Right atrium auricular region (tissue), 2 donors: Measurements from ENCODE around the gene AMZ1. TPM values are rescaled to one million over a fixed set of nuclear protein-coding genes. Genes with fewer than 3 reads are reported as not detected.

Source experiments
- DNase-seq: peaks from one replicate; pipeline ENCODE4 v3.0.0-alpha.2; 2019; ENCODE audit warnings: low spot score
- H3K27ac ChIP-seq, 2 donors: fragments of 200-600 bp; sonication (generic); 1 replicate in 1 of 2; 2 replicates in 1 of 2; pipeline ENCODE4 v1.5.1; 2016 to 2019
- H3K27me3 ChIP-seq, 2 donors: fragments of 200-600 bp; sonication (generic); one replicate each; pipeline versions ENCODE4 v1.5.1 to v1.6.0; 2017 to 2019
- H3K36me3 ChIP-seq: fragments of 200-600 bp; sonication (generic); one replicate; pipeline ENCODE4 v1.5.1; 2016
- H3K4me1 ChIP-seq, 2 donors: fragments of 200-600 bp; sonication (generic); one replicate each; pipeline versions ENCODE4 v1.5.1 to v1.6.0; 2017 to 2019
- H3K4me3 ChIP-seq, 2 donors: fragments of 200-600 bp; sonication (generic); 1 replicate in 1 of 2; 2 replicates in 1 of 2; pipeline ENCODE4 v1.5.1; 2017 to 2019; ENCODE audit warnings: mild to moderate bottlenecking in 1 of 2, moderate library complexity in 1 of 2
- H3K9me3 ChIP-seq, 2 donors: fragments of 200-600 bp; sonication (generic); one replicate each; pipeline ENCODE4 v1.5.1; 2019
- CTCF ChIP-seq, 2 donors: fragments of 200-600 bp; sonication (generic); IDR thresholded peaks; one replicate each; pipeline ENCODE4 v1.5.1; 2019; ENCODE audit warnings: antibody characterized with exemption in 2 of 2
- total RNA-seq, 2 donors: library from RNA; depleted of rRNA; stranded (reverse); fragments of >200 nt; gene quantifications; one replicate each; pipeline ENCODE4 v1.1.0, GENCODE V29; 2016

The AMZ1 gene
- total RNA-seq, 2 donors from 2014 or later: 0.07 TPM; not detected in 1

DNA sequence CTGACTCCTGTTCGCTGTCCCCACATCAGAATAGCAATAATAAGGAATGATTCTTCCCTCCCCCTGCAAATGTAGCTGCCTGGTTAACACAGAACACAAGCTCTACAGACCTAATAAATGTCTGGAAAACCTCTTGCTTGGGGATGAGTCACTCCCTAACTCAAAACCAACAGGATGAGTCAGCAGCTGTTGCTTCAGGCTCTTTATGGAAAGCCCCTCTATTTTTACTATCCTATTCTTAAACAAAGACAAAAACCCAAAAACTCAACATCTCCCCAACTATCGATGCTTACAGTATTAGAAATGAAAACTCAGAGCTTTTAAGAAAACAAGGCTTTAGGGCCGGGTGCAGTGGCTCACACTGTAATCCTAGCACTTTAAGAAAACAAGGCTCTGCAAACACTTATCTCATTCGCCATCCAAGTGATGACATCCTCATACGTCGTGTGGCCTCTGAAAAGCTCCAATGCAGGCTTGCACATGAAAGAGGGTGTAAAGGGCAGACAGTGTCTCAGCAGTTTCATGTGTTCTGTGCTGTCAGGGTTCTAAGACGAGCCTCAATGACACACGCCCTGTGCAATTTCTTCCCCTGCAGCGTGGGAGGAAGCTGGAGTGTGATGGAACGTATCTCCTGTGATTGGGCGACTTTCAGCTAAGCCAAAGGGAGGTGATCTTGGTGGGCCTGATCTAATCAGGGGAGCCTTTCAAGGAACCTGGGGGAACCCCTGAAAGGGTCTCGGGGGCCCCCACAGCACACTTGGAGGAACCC, 70.1 kb downstream of the AMZ1 start:
- no peak overlapping the region for H3K4me3 ChIP-seq
- no peaks in the 10 kb centered on the region for H3K36me3 ChIP-seq
- no peaks in the 10 kb centered on the region for H3K9me3 ChIP-seq
- H3K4me1 ChIP-seq: peaks cover 0 to 63% of the 10 kb centered on the region in 2 donors
- no peaks in the 10 kb centered on the region for H3K27me3 ChIP-seq
- H3K27ac ChIP-seq: peak overlapping the region; percentile 87 to 93
- no peak for TF ChIP-seq CTCF (IDR thresholded peaks at IDR 0.05)
- DNase-seq: peak; percentile 83

GRCh38 chr7:2758673-2759616, 70.9 kb downstream of the AMZ1 start:
- no peaks in the 10 kb centered on the region for H3K27me3 ChIP-seq
- no peak for DNase-seq
- no peaks in the 10 kb centered on the region for H3K36me3 ChIP-seq
- TF ChIP-seq CTCF (IDR thresholded peaks at IDR 0.05): no peak
- H3K27ac ChIP-seq: peak overlapping the region; percentile 91 to 93
- H3K9me3 ChIP-seq: no peaks in the 10 kb centered on the region
- H3K4me3 ChIP-seq: no peak overlapping the region
- peaks cover 0 to 72% of the 10 kb centered on the region in 2 donors for H3K4me1 ChIP-seq

DNA sequence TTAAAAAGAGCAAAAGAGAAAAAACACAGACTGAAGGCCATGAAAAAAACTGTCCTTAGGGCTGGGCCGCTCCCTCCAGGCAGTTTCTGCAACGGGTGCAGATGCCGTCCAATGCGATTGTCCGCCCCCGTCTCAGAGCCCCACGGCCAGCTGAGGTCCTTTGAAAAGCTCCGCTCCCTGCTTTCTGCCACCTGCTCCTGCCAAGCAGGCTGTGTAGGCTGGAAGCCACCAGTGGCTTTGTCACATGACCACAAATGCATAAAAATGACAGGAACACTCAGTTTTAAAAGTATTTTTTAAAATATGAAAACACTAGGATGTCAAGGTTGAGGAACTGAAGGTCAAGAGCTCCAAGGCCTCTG, 71.7 kb downstream of the AMZ1 start:
- Histone ChIP-seq H3K27me3 (no peaks in the 10 kb centered on the region), H3K9me3 (no peaks in the 10 kb centered on the region), H3K27ac (peak overlapping the region; percentile 91 to 93), H3K4me1 (peaks cover 0 to 74% of the 10 kb centered on the region in 2 donors), H3K4me3 (no peak overlapping the region), H3K36me3 (no peaks in the 10 kb centered on the region)
- DNase-seq: no peak
- TF ChIP-seq CTCF (IDR thresholded peaks at IDR 0.05): no peak

DNA sequence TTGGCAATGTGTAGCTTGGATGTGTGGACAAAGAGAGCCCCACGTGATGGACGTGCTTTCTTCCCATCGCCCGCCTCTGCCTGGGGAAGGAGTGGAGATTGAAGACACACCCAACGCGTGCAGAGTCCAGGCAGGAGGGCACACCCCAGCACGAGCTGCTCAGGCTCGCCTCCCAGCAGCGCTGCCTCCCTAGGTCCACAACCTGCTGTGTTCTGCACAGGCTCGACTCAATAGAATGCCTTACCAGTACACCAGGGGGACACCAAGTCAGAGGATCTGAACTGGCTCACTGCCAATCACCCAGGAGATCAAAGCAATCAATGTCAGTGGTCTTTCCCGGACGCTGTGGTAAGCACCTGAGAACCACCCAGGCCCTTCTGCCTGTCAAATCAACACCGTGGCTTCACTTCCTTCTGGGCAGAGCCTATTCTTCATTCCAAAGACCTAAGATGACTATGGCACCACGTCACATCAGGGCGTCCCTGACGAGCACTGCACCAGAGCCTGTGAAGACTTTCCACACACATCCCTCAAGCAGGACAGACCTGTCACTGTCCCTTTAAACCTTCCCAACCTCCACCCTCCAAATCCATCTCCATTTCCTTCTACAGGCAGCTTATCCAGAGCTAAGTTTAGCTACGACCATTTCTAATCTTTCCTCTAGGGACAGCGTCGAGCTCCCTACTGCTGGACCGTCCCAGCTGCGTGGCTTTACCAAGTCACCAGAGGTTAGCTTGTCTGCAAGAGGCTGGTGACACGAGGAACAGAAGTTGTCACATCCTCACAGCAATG, 72.3 kb downstream of the AMZ1 start:
- DNase-seq: no peak
- H3K36me3 ChIP-seq: no peaks in the 10 kb centered on the region
- peaks cover 0 to 74% of the 10 kb centered on the region in 2 donors for H3K4me1 ChIP-seq
- no peaks in the 10 kb centered on the region for H3K9me3 ChIP-seq
- peak overlapping the region; percentile 91 to 93 for H3K27ac ChIP-seq
- H3K27me3 ChIP-seq: no peaks in the 10 kb centered on the region
- H3K4me3 ChIP-seq: no peak overlapping the region
- TF ChIP-seq CTCF (IDR thresholded peaks at IDR 0.05): peak in 1 of 2 donors; percentile 39

- Histone ChIP-seq H3K27ac (peak overlapping the region; percentile 91 to 93), H3K9me3 (no peaks in the 10 kb centered on the region), H3K27me3 (no peaks in the 10 kb centered on the region), H3K4me1 (peaks cover 0 to 74% of the 10 kb centered on the region in 2 donors), H3K4me3 (no peak overlapping the region), H3K36me3 (no peaks in the 10 kb centered on the region)
- DNase-seq: no peak
- TF ChIP-seq CTCF (IDR thresholded peaks at IDR 0.05): no peak
Measured at GRCh38 chr7:2761131-2761624, 73.2 kb downstream of the AMZ1 start.
